GM12878 (cell line): ENCODE measurements around the gene PMP22.

Experiments
- JUND ChIP-seq: IDR thresholded peaks from 2 replicates; pipeline ENCODE4 v1.6.1; 2012; ENCODE audit warnings: low read depth, mild to moderate bottlenecking, low read length, improper control_type of control experiment, moderate library complexity
- NRF1 ChIP-seq: conservative IDR thresholded peaks from 2 replicates; pipeline ENCODE4 v1.6.1; 2011; ENCODE audit warnings: mild to moderate bottlenecking, low read depth, low read length, improper control_type of control experiment
- RAD21 ChIP-seq: IDR thresholded peaks from 2 replicates; pipeline ENCODE4 v1.6.1; 2011; ENCODE audit warnings: mild to moderate bottlenecking, low read depth, low read length, moderate library complexity; ENCODE audit not compliant: insufficient read depth
- SIN3A ChIP-seq: IDR thresholded peaks from 2 replicates; pipeline ENCODE4 v1.6.1; 2012; ENCODE audit warnings: low read depth, low read length, improper control_type of control experiment
- SMC3 ChIP-seq: IDR thresholded peaks from 2 replicates; pipeline ENCODE4 v1.6.1; 2011; ENCODE audit warnings: low read length, improper control_type of control experiment, borderline replicate concordance
- YY1 ChIP-seq: IDR thresholded peaks from 2 replicates; pipeline ENCODE4 v1.6.1; 2011; ENCODE audit warnings: low read depth, mild to moderate bottlenecking, low read length
- TF ChIP-seq, protein P1 (sequence below), 3 experiments: IDR thresholded peaks in 2 of 3; conservative IDR thresholded peaks in 1 of 3; 2 replicates each; pipeline ENCODE4 v1.5.1; 2011; ENCODE audit warnings: low read depth in 3 of 3, low read length in 3 of 3, mild to moderate bottlenecking in 3 of 3, control low read depth in 2 of 3, moderate library complexity in 2 of 3, inconsistent platforms in 1 of 3, mixed read lengths in 1 of 3; ENCODE audit not compliant: control insufficient read depth in 2 of 3, insufficient read depth in 1 of 3; ENCODE audit errors: extremely low read depth in 1 of 3

GRCh38 chr17:15301845-15302244 lies 36.7 kb upstream of the PMP22 start:
- TF ChIP-seq SMC3 (no peak), RAD21 (no peak), NRF1 (no peak), JUND (no peak), YY1 (no peak), SIN3A (no peak)
- TF ChIP-seq, protein P1, sequence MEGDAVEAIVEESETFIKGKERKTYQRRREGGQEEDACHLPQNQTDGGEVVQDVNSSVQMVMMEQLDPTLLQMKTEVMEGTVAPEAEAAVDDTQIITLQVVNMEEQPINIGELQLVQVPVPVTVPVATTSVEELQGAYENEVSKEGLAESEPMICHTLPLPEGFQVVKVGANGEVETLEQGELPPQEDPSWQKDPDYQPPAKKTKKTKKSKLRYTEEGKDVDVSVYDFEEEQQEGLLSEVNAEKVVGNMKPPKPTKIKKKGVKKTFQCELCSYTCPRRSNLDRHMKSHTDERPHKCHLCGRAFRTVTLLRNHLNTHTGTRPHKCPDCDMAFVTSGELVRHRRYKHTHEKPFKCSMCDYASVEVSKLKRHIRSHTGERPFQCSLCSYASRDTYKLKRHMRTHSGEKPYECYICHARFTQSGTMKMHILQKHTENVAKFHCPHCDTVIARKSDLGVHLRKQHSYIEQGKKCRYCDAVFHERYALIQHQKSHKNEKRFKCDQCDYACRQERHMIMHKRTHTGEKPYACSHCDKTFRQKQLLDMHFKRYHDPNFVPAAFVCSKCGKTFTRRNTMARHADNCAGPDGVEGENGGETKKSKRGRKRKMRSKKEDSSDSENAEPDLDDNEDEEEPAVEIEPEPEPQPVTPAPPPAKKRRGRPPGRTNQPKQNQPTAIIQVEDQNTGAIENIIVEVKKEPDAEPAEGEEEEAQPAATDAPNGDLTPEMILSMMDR (IDR thresholded peaks at IDR 0.05 in 2 of 3, conservative IDR thresholded peaks at IDR 0.05 in 1 of 3; ENCODE audit: control insufficient read depth in 2 of 3, extremely low read depth in 1 of 3, insufficient read depth in 1 of 3, low read depth in 3 of 3, low read length in 3 of 3) = no peak
